Embryonic facial prominence (tissue), 1 donor: Measurements from ENCODE around the gene YIPF3.
"Not testable (repeated sequence)": the region's sequence is repeated elsewhere in the genome, so short reads cannot be mapped to it uniquely, and the experiment has no call there.

Source experiments
- DNase-seq: peaks from one replicate; pipeline ENCODE4 v3.0.0-alpha.2; 2016; ENCODE audit errors: extremely low spot score

YIPF3 gene

DNA sequence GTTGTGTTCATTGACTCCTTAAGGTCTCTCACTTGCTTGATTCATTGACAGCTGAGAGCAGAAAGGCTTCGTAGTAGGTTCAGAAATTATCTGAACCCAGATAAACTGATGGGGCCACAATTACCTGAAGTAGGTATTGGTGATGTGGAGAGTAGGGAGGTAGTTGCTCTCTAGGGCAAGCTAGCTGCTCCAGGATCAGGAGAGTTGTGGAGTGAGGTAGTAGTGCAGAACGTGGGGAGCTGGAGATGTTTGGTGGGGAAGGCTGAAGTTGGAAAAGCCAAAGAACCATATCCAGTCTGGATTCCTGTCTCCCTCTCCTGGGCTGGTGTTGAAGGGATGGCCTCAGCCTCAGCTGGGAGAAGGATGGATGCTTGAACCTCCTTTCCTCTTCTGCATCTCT is 23.5 kb downstream of the YIPF3 start:
- no peak for DNase-seq

DNA sequence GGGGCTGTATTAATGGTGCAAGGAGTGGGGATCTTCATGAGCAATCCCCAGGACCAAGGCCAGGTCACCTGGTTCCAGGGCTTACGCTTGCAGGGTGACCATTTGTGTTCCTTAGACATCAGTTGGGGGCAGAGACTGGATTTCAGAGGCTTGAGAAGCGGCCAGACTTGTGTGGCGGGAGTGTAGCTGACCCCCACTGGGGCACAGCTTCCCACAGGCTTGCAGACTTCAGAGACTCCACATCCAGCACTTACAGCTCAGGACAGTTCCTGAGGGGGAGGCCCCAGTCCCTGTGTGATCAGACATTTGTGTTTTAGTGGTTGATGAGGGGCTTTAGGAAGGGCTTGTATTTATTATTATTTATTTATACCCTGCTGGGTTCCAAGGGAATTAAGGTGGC is 24.1 kb downstream of the YIPF3 start:
- no peak for DNase-seq

DNA sequence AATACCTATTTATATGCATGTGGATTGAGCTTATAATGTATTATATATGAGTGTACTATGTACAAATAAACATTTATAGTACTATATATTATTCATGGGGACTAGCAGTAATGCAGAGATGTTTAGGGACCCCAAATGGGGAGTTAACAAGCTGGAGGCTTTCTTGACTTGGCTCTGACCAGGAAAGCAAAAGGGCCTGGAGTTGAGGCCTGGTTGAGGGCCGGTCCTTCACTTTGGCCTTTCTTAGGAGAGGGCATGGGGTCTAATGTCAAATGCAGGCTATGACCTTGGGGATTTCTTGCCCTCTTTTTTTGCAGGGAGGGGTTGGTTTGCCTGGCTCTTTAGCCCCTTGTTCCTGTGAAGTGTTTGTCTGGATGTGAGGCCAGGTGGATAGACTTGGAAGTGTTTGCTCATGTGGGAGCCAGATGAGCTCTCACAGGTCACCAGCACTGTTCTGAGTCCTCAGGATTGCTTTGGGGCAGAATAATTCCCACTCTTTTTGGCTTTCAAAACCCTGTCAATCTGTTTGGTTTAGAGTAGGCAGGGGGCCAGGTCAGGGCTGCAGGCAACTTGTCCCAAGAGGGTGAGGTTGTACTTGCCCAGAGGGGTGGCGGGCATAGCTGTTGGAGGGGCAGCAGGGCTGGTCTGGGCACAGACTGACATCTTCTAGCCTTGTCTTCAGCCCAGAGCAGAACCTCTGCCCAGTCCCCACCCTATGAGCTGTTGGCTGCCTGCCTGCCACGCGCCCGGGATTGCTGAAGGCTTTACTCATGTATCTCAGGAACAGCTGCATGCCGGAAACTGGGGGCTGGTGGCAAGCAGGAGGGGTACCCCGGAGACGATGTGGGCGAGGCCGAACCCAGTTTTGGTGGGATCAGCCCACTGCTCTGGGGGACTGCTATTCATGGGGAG is 24.7 kb downstream of the YIPF3 start:
- DNase-seq, result no peak

DNA sequence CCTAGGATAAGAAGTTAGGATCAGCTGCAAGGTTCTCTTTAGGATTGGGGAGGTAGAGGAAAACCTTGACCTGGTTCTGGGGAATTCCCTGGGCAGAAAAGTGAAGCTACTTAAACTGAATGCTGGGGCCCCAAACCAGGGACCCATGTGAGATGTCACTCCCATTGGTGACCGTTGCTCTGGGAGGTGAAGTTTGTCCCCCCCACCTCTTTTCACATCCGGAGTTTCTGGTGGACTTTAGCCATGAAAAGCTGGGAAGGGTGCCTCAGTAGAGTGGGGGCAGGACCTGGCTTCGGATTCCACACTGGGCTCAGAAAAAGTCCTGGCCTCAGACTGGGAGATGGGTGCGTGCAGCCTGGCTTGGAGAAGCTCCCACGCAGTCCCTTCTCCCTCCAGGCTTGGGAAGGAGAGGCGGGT is 26.2 kb downstream of the YIPF3 start:
- no peak for DNase-seq

DNA sequence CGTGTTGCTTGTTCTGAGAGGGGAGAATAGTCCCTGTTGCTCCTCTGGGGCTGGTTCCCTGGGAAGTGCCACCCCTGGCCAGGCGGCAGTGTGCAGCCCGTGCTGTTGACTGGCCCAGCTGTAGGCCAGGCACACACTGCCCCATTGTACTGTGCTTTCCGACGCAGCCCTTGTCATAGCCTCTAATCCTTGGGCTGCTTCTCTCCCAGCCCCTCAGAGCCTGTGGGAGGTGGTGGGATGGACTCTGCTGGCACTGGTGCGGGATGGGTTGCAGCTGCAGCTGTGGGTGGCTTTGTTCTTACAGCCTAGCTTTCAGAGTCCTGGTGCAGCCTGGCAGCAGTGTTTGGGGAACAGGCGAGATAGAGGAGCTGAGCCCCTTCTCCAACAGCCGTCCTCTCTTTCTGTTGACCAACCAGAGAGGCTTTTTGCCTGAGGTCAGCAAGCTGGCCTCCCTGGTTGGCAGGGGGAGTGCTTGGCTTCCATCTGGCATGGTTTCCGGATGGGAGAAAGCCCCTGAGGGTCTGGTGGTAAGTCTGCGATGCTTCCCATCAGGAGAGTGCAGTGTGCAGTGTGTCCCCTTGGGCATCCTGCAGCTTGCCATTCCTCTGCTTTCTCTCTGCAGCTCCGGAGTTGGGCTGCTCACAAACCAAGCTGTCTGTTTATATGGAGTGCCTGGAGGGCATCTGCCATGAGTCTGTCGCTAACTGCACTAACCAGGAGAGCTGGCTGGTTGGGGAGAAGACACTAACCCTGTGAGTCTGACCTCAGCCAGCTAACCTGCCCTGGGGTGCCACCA is 27.3 kb downstream of the YIPF3 start:
- DNase-seq, result no peak

DNA sequence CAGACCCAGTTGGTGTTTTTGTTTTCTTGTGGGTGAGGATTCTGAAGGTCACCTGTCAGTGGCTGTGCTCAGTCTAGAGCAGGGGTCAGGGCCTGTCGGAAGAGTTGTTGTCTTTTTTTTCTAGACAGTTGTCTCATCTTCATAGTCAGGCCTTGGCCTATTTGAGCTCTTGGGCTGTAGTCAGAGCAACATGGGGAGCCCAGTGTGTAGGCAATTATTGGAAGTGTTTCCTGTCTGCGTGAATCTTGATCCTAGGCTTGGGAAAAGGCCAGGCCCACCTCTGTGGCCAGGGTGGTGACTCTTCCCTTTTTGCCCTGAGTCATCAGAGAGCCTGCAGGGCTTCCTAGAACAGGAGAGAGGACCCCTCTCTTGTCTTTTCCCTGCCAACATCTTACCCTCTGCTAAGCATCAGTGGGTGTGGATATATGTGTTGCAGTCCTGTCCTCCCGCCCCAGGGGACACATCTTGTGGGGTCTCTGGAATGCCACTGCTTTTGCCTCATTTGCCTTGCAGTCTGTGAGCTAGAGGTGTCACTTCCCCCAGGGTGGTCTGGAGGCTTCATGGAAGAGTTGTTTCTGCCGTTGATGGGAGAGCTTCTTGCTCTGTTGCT is 28.0 kb downstream of the YIPF3 start:
- no peak for DNase-seq

DNA sequence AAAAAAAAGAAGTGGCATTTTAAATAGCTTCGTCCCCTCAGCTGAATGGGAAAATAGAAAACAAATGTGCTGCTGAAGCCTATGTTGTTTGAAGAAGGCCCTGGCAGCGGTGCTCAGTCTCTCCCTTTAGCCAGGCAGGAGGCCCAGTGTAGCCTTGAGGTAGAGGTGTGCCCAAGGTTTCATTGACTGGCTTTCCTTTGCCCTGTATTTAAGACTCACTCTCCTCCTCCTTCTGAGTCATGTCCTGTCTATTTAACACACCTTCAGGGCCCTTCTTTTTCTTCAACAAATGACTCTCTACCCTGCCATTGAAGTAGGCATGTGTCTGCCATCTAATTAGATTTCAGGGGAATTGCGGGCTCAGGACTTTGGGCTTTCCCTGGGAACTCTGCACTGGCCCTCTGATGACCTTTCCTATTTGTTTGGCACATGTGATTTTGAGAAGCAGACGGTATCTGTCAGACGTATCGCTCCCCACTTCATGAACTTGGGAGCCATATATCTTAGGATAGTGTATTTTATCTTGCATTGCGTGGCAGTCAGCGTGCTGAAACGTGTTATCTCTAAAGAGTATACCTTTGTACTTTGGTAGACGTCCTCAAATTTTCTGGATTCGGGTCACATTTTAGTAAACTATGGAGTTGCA is 35.0 kb downstream of the YIPF3 start:
- DNase-seq, result no peak

DNA sequence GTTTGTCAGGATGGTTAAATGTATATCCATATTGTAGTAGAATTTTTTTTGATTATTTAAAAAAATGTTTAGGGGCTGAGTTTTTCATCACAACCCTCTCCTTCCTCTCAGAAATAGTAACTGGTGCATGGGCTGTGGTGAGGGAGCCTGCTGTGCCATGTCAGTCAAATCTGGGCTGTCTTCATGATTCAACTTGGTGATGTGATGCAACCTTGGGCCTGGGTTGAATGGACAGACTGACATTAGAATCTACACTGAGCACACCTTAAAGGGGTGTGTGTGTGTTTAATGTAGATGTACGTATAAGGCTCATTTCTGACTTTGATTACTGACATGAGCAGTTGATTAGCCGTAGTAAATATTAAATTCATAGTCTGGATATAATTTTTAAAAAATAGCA is 35.7 kb downstream of the YIPF3 start:
- no peak for DNase-seq

DNA sequence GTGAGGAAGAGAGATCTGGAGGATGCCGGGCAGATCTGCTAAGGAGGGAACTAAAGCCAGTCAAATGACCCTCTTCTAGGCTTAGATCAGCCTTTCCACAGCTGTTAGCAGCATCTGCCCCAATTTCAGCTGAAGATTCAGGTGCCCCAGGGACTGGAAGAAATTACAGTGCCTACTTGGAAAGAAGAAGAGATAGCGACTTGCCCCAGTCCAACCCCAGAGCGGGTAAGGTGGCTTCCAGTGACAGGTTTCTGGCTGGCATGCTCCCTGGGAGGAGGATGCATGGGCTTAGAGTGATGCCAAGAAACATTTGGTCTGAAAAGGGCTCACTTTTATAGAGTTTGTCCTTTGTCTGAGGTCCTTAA is 38.7 kb downstream of the YIPF3 start:
- DNase-seq, result no peak

DNA sequence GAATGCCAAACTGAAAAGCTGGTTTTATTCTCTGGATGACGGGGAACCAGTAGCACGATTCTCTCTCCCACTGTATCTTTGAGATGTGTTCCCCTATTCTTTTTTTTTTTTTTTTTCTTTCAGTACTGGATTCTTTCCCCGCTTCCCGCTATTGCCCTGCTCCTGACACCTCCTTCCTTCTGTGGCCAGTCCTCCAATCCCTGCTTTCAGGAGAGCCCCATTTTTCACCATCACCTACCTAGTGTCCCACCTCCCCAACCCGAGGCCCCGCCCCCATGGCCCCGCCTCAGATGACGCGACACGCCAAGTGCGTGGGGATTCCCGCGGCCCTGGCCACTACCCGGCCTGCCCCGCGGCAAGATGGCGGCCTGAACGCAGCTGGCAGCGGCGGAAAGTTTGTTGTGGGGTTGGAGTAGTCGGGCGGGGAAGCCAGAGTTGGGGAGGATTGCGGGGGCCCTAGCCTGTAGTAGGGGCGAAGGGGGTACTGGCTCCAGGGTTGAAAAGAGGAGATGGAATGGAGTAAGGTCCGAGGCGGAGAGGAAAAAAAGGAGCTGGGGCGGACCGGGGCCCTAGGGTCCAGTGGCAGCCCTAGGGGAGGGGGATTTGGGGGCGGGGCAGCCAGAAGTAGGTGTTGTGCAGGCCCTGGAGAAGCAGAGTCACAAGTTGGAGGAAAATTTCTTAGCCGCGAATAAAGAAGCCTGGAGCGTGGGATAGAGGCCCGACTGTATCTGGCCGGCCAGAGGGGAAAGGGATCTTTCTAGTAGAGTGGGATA is 39.3 kb downstream of the YIPF3 start, which contains the start of gene TJAP1:
TSS of gene TJAP1 (plus strand) at position 336 of the 773 bp plus-strand sequence. CDS start 21,432 bp downstream, outside the sequence.
- peak; percentile 76 for DNase-seq

DNA sequence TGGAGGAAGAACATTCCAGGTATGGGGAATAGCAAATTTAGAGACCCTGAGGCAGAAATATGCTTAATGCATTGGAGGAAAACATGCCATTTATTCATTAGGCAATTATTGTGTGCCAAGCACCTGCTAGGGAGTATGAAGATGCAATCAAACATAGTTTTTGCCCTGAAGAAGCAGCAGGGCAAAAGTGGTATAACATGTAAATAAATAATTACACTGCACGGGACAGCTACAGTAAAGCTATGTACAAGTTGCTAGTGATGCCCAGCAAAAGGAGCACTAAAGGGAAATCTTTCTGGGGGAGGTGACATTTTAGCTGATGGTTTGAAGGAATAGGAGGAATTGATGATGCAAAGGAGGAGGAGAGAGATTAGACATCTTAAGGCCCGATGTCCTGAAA is 40.0 kb downstream of the YIPF3 start:
- DNase-seq, result no peak

DNA sequence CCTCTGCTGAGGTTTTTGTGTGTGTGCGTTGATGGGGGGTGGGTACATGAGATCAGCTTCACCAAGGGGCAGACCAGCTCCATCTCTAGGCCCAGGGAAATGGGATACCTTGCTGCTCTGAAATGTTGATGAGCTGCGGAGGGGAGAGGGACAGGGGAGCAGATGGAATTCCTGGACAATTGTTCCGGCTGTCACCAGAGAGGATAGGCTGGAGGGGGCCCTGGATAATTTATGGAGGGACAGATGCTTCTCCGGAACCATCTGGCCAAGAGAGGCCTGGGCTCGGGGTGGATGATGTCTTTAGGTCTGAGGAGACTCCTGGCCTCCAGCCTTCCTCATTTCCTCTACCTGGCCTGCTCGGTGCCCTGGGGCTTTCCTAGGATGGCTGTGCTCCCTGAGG is 41.2 kb downstream of the YIPF3 start:
- no peak for DNase-seq

DNA sequence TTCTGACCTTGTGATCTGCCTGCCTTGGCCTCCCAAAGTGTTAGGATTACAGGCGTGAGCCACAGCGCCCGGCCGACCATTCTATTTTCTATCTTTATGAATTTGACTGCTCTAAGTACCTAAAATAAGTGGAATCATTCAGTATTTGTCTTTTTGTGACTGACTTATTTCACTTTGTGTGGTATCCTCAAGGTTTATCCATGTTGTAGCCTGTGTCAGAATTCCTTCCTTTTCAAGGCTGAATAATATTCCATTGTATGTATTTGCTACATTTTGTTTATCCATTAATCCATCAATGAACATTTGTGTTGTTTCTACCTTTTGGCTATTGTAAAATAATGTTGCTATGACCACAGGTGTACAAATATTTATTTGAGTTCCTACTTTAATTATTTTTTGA is 44.2 kb downstream of the YIPF3 start:
- DNase-seq, result no peak

DNA sequence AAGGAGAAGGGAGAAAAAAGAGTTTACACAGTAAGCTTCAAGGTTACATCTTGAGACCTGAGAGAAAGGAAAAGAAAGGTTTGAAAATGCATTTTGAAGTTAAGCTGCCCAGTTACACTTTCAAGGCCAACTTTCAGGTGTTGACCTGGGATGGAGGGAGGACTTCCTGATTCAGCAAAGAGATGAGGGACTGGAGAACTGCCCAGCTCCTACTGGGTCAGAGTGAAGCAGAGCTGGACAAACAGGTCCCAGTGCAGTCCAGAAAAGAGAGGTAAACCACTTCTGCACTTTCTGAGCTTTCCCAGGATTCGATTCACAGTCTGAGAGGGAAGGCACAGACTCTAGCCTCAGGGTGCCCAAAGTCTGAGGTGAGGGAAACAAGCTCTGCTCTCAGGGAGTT is 45.3 kb downstream of the YIPF3 start:
- no peak for DNase-seq

DNA sequence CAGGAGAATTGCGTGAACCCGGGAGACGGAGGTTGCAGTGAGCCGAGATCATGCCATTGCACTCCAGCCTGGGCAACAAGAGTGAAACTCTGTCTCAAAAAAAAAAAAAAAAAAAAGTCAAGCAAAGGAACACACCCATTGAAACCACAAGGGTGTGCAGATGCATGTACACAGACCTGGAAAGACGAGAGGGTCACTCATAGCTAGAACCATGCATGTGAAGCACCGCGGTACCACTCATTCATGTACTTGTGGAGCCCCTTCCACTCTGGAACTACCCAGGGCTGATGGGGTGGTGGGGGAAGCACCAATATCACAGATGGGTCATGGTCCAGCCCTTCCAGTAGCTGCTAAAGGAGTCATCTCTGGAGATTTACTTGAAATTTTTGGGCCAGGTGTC is 46.8 kb downstream of the YIPF3 start:
- DNase-seq, result no peak

DNA sequence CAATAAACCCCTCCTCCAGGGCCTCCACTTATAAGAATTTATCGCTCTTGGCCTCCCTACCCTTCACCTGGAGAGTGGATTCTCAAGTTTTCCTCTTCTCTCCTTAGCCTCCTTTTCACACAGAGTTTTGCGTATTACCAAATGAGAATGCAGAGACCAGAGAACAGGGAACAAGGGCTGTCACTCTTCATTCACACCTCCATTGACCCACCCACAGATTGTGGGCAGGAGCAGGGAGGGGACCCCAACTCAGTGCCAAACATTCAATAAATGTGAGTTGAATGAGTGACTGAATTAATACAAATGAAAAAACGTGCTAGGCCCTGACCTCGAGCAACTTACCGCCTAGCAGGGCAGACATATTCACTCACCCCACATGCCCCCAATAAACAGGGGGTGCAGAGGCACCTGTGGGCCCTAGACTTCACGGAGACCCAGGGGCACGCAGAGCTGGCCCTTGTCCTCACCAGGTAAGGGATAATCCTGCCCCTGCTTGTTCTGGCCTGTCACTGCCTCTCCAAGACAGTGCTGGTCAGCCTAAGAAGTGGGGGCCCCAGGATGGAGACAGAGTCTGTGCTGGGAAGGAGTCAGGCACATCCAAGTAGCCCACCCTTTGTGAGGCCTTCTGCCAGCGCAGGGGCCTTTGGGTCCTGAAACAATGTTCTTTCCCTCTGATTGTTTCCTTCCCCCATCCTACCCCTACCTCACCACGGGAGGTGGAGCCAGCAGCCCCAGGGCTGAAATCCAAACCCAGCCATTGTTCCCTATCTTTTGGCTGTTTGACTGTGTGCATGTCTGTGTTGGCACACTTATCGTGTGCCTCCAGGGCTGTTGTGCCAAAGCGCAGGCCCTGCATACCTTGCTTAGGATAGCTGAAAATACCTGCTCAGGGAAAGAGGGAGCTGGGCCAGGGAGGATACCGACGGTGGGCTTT is 47.7 kb downstream of the YIPF3 start:
- DNase-seq, result no peak

DNA sequence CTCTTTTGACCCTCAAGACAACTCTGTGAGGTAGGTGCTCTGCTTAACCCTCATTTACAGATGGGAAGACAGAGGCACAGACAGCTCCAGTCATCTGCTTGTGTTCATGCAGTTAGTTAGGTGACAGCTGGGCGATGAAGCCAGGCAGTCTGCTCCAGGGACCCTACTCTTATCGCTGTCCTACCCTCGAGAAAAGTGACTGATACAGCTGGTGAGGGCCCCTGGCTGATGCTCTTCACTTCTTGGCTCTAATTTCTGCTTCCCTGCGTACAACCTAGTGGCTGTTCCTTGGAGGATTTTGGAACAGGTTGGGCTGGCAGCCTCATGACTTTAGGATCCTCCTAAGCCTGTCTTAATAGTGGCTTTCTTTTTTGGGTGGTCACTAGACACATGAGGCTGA is 48.5 kb downstream of the YIPF3 start:
- DNase-seq, result no peak

DNA sequence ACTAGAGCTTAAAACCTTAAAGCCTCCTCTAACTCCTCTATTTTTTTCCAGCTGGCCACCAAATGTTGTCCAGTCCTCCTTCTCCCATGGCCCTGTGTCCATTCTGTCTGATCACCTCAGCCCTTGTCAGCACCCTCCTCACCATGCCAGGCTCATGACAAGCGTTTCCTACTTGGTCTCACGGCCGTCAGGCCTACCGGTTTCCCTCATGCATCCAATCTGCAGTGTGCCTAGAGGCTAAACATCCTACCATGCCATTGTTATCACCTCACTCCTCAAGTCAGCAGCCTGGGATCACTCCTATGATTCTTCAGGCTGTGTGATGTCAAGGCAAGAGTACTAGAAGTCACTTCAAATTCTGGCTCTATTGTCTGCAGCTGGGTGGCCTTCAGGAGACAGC is 49.0 kb downstream of the YIPF3 start:
- no peak for DNase-seq

DNA sequence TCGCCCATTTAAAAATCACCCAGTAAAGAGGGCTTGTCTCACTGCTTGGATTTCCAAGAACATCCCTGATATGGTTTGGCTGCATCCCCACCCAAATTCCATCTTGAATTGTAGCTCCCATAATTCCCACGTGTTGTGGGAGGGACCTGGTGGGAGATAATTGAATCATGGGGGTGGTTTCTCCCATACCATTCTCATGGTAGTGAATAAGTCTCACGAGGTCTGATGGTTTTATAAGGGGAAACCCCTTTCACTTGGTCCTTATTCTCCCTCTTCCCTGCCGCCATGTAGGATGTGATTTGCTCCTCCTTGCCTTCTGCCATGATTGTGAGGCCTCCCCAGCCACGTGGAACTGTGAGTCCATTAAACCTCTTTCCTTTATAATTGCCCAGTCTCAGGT is 49.5 kb downstream of the YIPF3 start:
- DNase-seq, result not testable (repeated sequence)

DNA sequence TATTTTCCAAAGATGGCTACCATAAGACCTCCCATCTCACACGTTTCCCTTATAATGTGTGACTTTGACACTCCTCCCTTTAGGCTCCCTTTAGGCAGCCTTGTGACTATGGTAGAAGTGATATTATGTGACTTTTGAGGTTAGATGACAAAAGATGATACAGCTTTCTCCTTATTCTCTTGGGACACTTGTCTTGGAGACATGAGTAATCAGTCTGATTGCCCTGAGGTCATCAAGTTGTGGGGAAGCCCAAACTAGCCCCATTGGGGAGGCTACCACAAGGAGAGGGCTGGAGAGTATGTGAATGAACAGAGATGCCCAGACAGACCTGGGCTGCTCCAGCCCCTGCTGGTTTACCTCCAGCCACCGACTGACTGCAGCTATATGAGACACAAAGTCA is 50.8 kb downstream of the YIPF3 start:
- DNase-seq, result no peak
